ENCODE data around the gene ODF2L.

ODF2L gene

GRCh38 chr1:86303041-86303690 lies 93.0 kb downstream of the ODF2L start:
- DNase-seq = no peak
